A549 (cell line): ENCODE measurements around the gene MIB1. TPM values are rescaled to one million over a fixed set of nuclear protein-coding genes. Genes with fewer than 3 reads are reported as not detected.

ENCODE experiments used
- ATAC-seq, 2 experiments: fragments of 200-7000 bp in 1 of 2; fragments of >200 bp in 1 of 2; cut with Nextera tagmentation in 1 of 2; cut with Tn5 transposase in 1 of 2; 3 replicates each; pipeline versions ENCODE4 v1.8.0 to v1.9.1; 2018 to 2020; ENCODE audit warnings: mild to moderate bottlenecking in 1 of 2, moderate library complexity in 1 of 2
- CTCF ChIA-PET: fragments of 300-600 bp; sonication (Branson Sonifier 250); formaldehyde crosslinking; extraction: SDS; loops from one replicate; lab custom pipeline; 2021; ENCODE audit warnings: antibody characterized with exemption, inconsistent platforms; lab: Yijun Ruan, JAX
- POLR2A ChIA-PET: fragments of 350-600 bp; formaldehyde crosslinking; extraction: SDS; loops from one replicate; lab custom pipeline; 2021; ENCODE audit warnings: antibody characterized with exemption, inconsistent platforms; lab: Yijun Ruan, JAX
- DNase-seq, 2 experiments: peaks; one replicate each; pipeline versions ENCODE4 v3.0.0 to v3.0.0-alpha.2; 2011 to 2016; ENCODE audit warnings: low read depth in 1 of 2, low spot score in 1 of 2
- FAIRE-seq: peaks from 2 replicates; lab custom pipeline; 2011; peaks lifted over from hg19 to GRCh38; lab: Jason Lieb, UNC
- H3K27ac ChIP-seq, 2 experiments: fragments of >200 bp; sonication (Bioruptor Twin); formaldehyde crosslinking; 3 replicates each; pipeline ENCODE4 v1.5.1; 2016 to 2017
- H3K4me1 ChIP-seq: fragments of >200 bp; sonication (Bioruptor Twin); formaldehyde crosslinking; 3 replicates; pipeline ENCODE4 v1.6.1; 2016
- H3K4me2 ChIP-seq: fragments of >200 bp; sonication (Bioruptor Twin); formaldehyde crosslinking; 3 replicates; pipeline ENCODE4 v1.6.1; 2016
- H3K4me3 ChIP-seq: fragments of >200 bp; sonication (Bioruptor Twin); formaldehyde crosslinking; 3 replicates; pipeline ENCODE4 v1.5.1; 2016
- H3K9me3 ChIP-seq: fragments of >200 bp; sonication (Bioruptor Twin); formaldehyde crosslinking; 3 replicates; pipeline ENCODE4 v1.6.1; 2016
- BHLHE40 ChIP-seq: IDR thresholded peaks from 2 replicates; pipeline ENCODE4 v1.6.1; 2012; ENCODE audit warnings: low read depth, low read length, inconsistent platforms
- CBX8 ChIP-seq: fragments of 200-600 bp; sonication (generic); IDR thresholded peaks from 2 replicates; pipeline ENCODE4 v1.6.1; 2016
- CEBPB ChIP-seq, 2 experiments: fragments of >200 bp in 1 of 2; sonication (Bioruptor Twin) in 1 of 2; formaldehyde crosslinking in 1 of 2; IDR thresholded peaks; 2 replicates each; pipeline ENCODE4 v1.6.1; 2012 to 2016
- CHD2 ChIP-seq: fragments of 150-350 bp; IDR thresholded peaks from 2 replicates; pipeline ENCODE4 v1.6.1; 2014; ENCODE audit warnings: low read length; ENCODE audit not compliant: partially characterized antibody
- EHF ChIP-seq: fragments of 250-450 bp; sonication (Bioruptor Pico); IDR thresholded peaks from 2 replicates; pipeline ENCODE4 v1.5.0; 2020; ENCODE audit warnings: mild to moderate bottlenecking
- FOSL2 ChIP-seq, 2 experiments: fragments of 450-650 bp in 1 of 2; fragments of >200 bp in 1 of 2; sonication (Bioruptor Twin) in 1 of 2; formaldehyde crosslinking; IDR thresholded peaks; 2 replicates each; pipeline versions ENCODE4 v1.5.0 to v1.6.1; 2016 to 2020; ENCODE audit warnings: mild to moderate bottlenecking in 1 of 2, moderate library complexity in 1 of 2
- HDAC2 ChIP-seq: fragments of 200-600 bp; sonication (generic); IDR thresholded peaks from 2 replicates; pipeline ENCODE4 v1.6.1; 2016
- HEYL ChIP-seq: fragments of 250-450 bp; sonication (Bioruptor Pico); IDR thresholded peaks from 2 replicates; pipeline ENCODE4 v1.8.0; 2021; ENCODE audit warnings: mild to moderate bottlenecking, moderate library complexity
- HOXB13 ChIP-seq: fragments of 250-450 bp; sonication (Bioruptor Pico); IDR thresholded peaks from 2 replicates; pipeline ENCODE4 v1.5.0; 2020; ENCODE audit warnings: low read depth, mild to moderate bottlenecking, moderate library complexity
- HOXB5 ChIP-seq: fragments of 250-450 bp; sonication (Bioruptor Pico); IDR thresholded peaks from 2 replicates; pipeline ENCODE4 v1.5.0; 2020; ENCODE audit warnings: mild to moderate bottlenecking, moderate library complexity
- JUN ChIP-seq, 2 experiments: fragments of >200 bp; sonication (Bioruptor Twin); formaldehyde crosslinking; IDR thresholded peaks; 2 replicates in 1 of 2; 3 replicates in 1 of 2; pipeline ENCODE4 v1.6.1; 2016 to 2017
- KDM5A ChIP-seq: fragments of 200-600 bp; sonication (generic); IDR thresholded peaks from 2 replicates; pipeline ENCODE4 v1.6.1; 2016; ENCODE audit warnings: antibody characterized with exemption, mild to moderate bottlenecking
- NR3C1 ChIP-seq: fragments of >200 bp; sonication (Bioruptor Twin); formaldehyde crosslinking; IDR thresholded peaks from 3 replicates; pipeline ENCODE4 v1.6.1; 2017
- POLR2AphosphoS2 ChIP-seq: conservative IDR thresholded peaks from 2 replicates; pipeline ENCODE4 v1.6.1; 2012; ENCODE audit warnings: low read length, improper control_type of control experiment, inconsistent platforms
- RAD21 ChIP-seq, 2 experiments: fragments of >200 bp in 1 of 2; sonication (Bioruptor Twin) in 1 of 2; formaldehyde crosslinking in 1 of 2; IDR thresholded peaks in 1 of 2; conservative IDR thresholded peaks in 1 of 2; 2 replicates in 1 of 2; 3 replicates in 1 of 2; pipeline ENCODE4 v1.6.1; 2012 to 2018; ENCODE audit warnings: inconsistent platforms in 1 of 2
- RCOR1 ChIP-seq: fragments of 150-350 bp; IDR thresholded peaks from 2 replicates; pipeline ENCODE4 v1.6.1; 2014; ENCODE audit warnings: antibody characterized with exemption, low read length, low read depth
- RNF2 ChIP-seq: fragments of 200-600 bp; sonication (generic); IDR thresholded peaks from 2 replicates; pipeline ENCODE4 v1.6.1; 2016; ENCODE audit warnings: low read depth, mild to moderate bottlenecking, antibody characterized with exemption, moderate library complexity, borderline replicate concordance
- SREBF2 ChIP-seq: fragments of 450-650 bp; IDR thresholded peaks from 2 replicates; pipeline ENCODE4 v1.6.1; 2014; ENCODE audit warnings: mild to moderate bottlenecking, moderate library complexity
- TFCP2L1 ChIP-seq: fragments of 250-450 bp; sonication (Bioruptor Pico); IDR thresholded peaks from 2 replicates; pipeline ENCODE4 v1.5.0; 2021; ENCODE audit warnings: mild to moderate bottlenecking
- TP53 ChIP-seq: fragments of 250-450 bp; sonication (Bioruptor Pico); IDR thresholded peaks from 2 replicates; pipeline ENCODE4 v1.5.0; 2021; ENCODE audit warnings: mild to moderate bottlenecking, moderate library complexity
- WGBS: methylation state at CpG from one replicate; pipeline ENCODE4 v1.1.6; 2017; ENCODE audit errors: missing lambda C conversion rate; 5-methylcytosine and 5-hydroxymethylcytosine counted together
- polyA plus RNA-seq, 4 experiments: library from polyadenylated mRNA; depleted of rRNA in 3 of 4; stranded (reverse); fragments of >200 nt; fragmentation: RNase III in 1 of 4; extraction: RNeasy Plus Mini Kit Qiagen cat#74134 plus additional on column Dnase treatment in 1 of 4; gene quantifications; 2 replicates in 3 of 4; 3 replicates in 1 of 4; pipeline ENCODE4 v1.2.3, GENCODE V29; 2011 to 2017
- TF ChIP-seq, protein P1 (sequence below): fragments of 150-350 bp; IDR thresholded peaks from 2 replicates; pipeline ENCODE4 v1.6.1; 2014; ENCODE audit warnings: low read depth, mild to moderate bottlenecking, low read length
- TF ChIP-seq, protein P2 (sequence below): fragments of >200 bp; sonication (Bioruptor Twin); formaldehyde crosslinking; IDR thresholded peaks from 3 replicates; pipeline ENCODE4 v1.5.1; 2016

The MIB1 gene
- polyA plus RNA-seq, 2 of the 4 experiments (the other 2 are of a cell fraction) = 9.6 to 22.2 TPM

DNA sequence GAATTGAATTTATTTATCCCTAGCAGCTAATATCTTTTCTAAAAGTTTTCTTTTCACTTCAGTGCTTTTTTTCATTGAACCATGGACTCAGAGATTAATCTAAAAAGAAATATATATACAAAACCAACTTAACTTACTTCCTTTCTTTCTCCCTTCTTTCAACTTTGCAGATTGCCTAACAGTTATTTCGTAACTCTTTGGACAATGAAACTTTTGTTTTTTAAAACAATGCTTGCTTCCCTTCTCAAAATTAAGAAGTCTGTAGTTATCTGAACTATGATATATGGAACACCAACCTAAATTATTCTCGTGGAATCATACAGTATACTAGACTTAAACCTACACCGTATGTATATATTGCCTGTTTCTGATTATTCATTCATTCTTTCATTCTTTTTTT, 62.9 kb downstream of the MIB1 start:
- no peaks in the 10 kb centered on the region for H3K9me3 ChIP-seq
- FAIRE-seq = no peak
- peaks cover 8% of the 10 kb centered on the region; the same call in 2 of the 3 replicates for H3K4me1 ChIP-seq
- ChIA-PET CTCF (no interaction called here), POLR2A (no interaction called here)
- 0 out of 3 replicates have a peak overlapping the region, but pooled peaks have one; percentile 8 for H3K4me2 ChIP-seq
- WGBS = 86% methylated on average over 3 of the region's 3 CpGs
- TF ChIP-seq CEBPB (IDR thresholded peaks at IDR 0.05) = peak; percentile 41 to 50; a peak in 2 of 4 replicates
- no peak for TF ChIP-seq TP53 (CRISPR knock-in tag)
- H3K27ac ChIP-seq = no peak overlapping the region
- no peak overlapping the region for H3K4me3 ChIP-seq
- no peak for DNase-seq
- no peak for ATAC-seq

DNA sequence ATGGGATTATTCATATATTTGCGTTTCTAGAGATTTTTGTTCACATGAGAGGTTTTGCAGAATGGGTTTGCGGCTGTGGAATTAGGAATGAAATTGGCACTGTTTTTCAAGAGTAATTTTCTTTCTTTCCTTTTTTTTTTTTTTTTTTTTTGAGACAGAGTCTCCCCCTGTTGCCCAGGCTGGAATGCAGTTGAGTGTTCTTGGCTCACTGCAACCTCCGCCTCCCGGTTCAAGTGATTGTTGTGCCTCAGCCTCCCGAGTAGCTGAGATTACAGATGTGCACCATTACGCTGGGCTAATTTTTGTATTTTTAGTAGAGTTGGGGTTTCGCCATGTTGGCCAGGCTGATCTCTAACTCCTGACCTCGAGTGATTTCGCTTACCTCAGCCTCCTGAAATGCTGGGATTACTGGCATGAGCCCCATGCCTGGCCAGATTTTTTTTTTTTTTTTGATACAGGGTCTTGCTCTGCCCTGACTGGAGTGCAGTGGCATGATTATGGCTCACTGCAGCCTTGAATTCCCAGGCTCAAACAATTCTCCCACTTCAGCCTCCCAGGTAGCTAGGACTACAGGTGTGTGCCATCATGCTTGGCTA, 65.3 kb downstream of the MIB1 start:
- Histone ChIP-seq H3K4me1 (peaks cover 8% of the 10 kb centered on the region; the same call in 2 of the 3 replicates), H3K4me3 (no peak overlapping the region), H3K4me2 (no peak overlapping the region), H3K9me3 (peaks cover 5% of the 10 kb centered on the region; the same call in 1 of the 3 replicates), H3K27ac (no peak overlapping the region)
- ChIA-PET POLR2A (no interaction called here), CTCF (interaction anchor here (0.6 kb wide), 1 partner anchor 601 kb away, joined by 3 read pairs; no protein-coding TSS in a partner anchor)
- WGBS = 95% methylated on average over 9 of the region's 9 CpGs
- TF ChIP-seq, protein P1, sequence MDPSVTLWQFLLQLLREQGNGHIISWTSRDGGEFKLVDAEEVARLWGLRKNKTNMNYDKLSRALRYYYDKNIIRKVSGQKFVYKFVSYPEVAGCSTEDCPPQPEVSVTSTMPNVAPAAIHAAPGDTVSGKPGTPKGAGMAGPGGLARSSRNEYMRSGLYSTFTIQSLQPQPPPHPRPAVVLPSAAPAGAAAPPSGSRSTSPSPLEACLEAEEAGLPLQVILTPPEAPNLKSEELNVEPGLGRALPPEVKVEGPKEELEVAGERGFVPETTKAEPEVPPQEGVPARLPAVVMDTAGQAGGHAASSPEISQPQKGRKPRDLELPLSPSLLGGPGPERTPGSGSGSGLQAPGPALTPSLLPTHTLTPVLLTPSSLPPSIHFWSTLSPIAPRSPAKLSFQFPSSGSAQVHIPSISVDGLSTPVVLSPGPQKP = no peak
- no peak for TF ChIP-seq TFCP2L1
- ATAC-seq = no peak
- FAIRE-seq = no peak
- no peak for DNase-seq

DNA sequence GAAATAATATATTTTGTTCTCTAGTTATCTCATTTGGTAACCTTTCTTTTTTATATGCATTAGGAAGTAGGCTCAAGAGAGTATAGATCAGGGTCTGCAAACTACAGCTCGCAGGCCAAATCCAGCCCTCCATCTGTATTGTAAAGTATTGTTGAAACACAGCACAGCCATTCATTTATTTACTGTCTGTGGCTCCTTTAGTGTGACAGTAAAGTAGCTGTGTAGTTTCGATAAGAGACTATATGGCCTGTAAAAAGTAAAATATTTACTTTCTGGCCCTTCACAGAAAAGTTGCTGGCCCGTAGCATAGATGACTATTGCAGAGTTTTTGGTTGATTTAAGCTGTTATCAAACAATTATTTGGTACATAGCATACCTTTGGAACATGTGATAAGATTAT, 67.6 kb downstream of the MIB1 start:
- Histone ChIP-seq H3K4me1 (peaks cover 7% of the 10 kb centered on the region; the same call in 2 of the 3 replicates), H3K4me3 (no peak overlapping the region), H3K27ac (no peak overlapping the region), H3K4me2 (no peak overlapping the region), H3K9me3 (peaks cover 5% of the 10 kb centered on the region; the same call in 1 of the 3 replicates)
- CTCF ChIA-PET = interaction anchor here (1.1 kb wide), 1 partner anchor 19 kb away, joined by 4 read pairs; no protein-coding TSS in a partner anchor
- DNase-seq (no peak), FAIRE-seq (no peak), ATAC-seq (no peak)
- POLR2A ChIA-PET = no interaction called here
- 93% methylated on average over 3 of the region's 3 CpGs for WGBS
- TF ChIP-seq RAD21 (conservative IDR thresholded peaks at IDR 0.05 in 1 of 2, IDR thresholded peaks at IDR 0.05 in 1 of 2) (no peak), CBX8 (no peak), RCOR1 (no peak), POLR2AphosphoS2 (no peak), JUN (IDR thresholded peaks at IDR 0.05) (no peak), HOXB13 (CRISPR knock-in tag) (no peak), BHLHE40 (no peak)

DNA sequence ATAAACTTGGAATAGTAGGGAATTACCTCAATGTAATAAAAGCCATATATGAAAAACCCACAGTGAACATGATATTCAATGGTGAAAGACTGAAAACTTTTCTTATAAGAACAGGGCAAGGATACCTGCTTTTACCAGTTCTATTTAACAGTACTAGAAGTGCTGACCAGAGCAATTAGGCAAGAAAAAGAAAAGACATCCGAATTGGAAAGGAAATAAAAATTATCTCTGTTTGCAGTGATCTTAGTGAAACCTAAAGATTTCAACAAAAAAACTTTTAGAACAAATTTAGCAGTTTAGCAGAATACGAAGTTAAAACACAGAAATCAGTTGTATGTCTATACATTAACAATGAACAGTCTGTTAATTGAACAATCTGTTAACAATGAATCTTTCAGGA, 69.1 kb downstream of the MIB1 start:
- ChIA-PET POLR2A (no interaction called here), CTCF (no interaction called here)
- no peak for ATAC-seq
- Histone ChIP-seq H3K4me2 (no peak overlapping the region), H3K4me1 (no peaks in the 10 kb centered on the region), H3K9me3 (peaks cover 5% of the 10 kb centered on the region; the same call in 1 of the 3 replicates), H3K4me3 (no peak overlapping the region), H3K27ac (no peak overlapping the region)
- TF ChIP-seq TP53 (CRISPR knock-in tag) (no peak), HOXB13 (CRISPR knock-in tag) (no peak), JUN (IDR thresholded peaks at IDR 0.05) (no peak), HDAC2 (no peak), CEBPB (IDR thresholded peaks at IDR 0.05) (no peak), NR3C1 (no peak), FOSL2 (IDR thresholded peaks at IDR 0.05) (no peak), FOSL2 (CRISPR knock-in tag; IDR thresholded peaks at IDR 0.05) (no peak), EHF (no peak), HOXB5 (CRISPR knock-in tag) (no peak), RNF2 (no peak), KDM5A (no peak), CHD2 (no peak), HEYL (no peak), SREBF2 (no peak), POLR2AphosphoS2 (no peak)
- TF ChIP-seq, protein P2, sequence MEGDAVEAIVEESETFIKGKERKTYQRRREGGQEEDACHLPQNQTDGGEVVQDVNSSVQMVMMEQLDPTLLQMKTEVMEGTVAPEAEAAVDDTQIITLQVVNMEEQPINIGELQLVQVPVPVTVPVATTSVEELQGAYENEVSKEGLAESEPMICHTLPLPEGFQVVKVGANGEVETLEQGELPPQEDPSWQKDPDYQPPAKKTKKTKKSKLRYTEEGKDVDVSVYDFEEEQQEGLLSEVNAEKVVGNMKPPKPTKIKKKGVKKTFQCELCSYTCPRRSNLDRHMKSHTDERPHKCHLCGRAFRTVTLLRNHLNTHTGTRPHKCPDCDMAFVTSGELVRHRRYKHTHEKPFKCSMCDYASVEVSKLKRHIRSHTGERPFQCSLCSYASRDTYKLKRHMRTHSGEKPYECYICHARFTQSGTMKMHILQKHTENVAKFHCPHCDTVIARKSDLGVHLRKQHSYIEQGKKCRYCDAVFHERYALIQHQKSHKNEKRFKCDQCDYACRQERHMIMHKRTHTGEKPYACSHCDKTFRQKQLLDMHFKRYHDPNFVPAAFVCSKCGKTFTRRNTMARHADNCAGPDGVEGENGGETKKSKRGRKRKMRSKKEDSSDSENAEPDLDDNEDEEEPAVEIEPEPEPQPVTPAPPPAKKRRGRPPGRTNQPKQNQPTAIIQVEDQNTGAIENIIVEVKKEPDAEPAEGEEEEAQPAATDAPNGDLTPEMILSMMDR = no peak
- no peak for FAIRE-seq
- no peak for DNase-seq
- 88% methylated on average over 2 of the region's 2 CpGs for WGBS
